GM18861 (cell line): ENCODE results near the gene QKI.
"Not testable (repeated sequence)": the region's sequence is repeated elsewhere in the genome, so short reads cannot be mapped to it uniquely, and the experiment has no call there.

Source experiments
- ATAC-seq: cut with Tn5 transposase; IDR thresholded peaks from one replicate; pipeline ENCODE4 v1.9.1; 2021; ENCODE audit not compliant: unreplicated experiment

The QKI gene

GRCh38 chr6:163476946-163477345 is 62.4 kb downstream of the QKI start:
- ATAC-seq, result not testable (repeated sequence)

- ATAC-seq, result no peak
Observed at GRCh38 chr6:163483107-163483506, 68.6 kb downstream of the QKI start.

- no peak for ATAC-seq
Observed at GRCh38 chr6:163485388-163485851, 70.9 kb downstream of the QKI start.

- no peak for ATAC-seq
Observed at GRCh38 chr6:163486821-163487220, 72.3 kb downstream of the QKI start.

GRCh38 chr6:163487606-163488005 is 73.1 kb downstream of the QKI start:
- no peak for ATAC-seq

GRCh38 chr6:163489584-163489983 is 75.1 kb downstream of the QKI start:
- no peak for ATAC-seq

GRCh38 chr6:163490826-163491577 is 76.5 kb downstream of the QKI start:
- no peak for ATAC-seq

- ATAC-seq, result no peak
Observed at GRCh38 chr6:163491737-163492300, 77.3 kb downstream of the QKI start.

- no peak for ATAC-seq
Observed at GRCh38 chr6:163494279-163494727, 79.8 kb downstream of the QKI start.

GRCh38 chr6:163496205-163496604 is 81.7 kb downstream of the QKI start:
- no peak for ATAC-seq

- no peak for ATAC-seq
Observed at GRCh38 chr6:163500105-163500504, 85.6 kb downstream of the QKI start.

- ATAC-seq, result no peak
Observed at GRCh38 chr6:163501026-163501425, 86.5 kb downstream of the QKI start.

GRCh38 chr6:163501439-163501838 is 86.9 kb downstream of the QKI start:
- ATAC-seq, result no peak

GRCh38 chr6:163504984-163505640 is 90.6 kb downstream of the QKI start:
- ATAC-seq, result no peak

- no peak for ATAC-seq
Observed at GRCh38 chr6:163507965-163508364, 93.4 kb downstream of the QKI start.

GRCh38 chr6:163513003-163513402 is 98.5 kb downstream of the QKI start:
- no peak for ATAC-seq

GRCh38 chr6:163513570-163514166 is 99.2 kb downstream of the QKI start:
- ATAC-seq, result no peak

GRCh38 chr6:163516908-163517307 is 102.4 kb downstream of the QKI start:
- ATAC-seq, result no peak

GRCh38 chr6:163520956-163521355 is 106.4 kb downstream of the QKI start:
- ATAC-seq, result no peak

GRCh38 chr6:163522033-163522432 is 107.5 kb downstream of the QKI start:
- no peak for ATAC-seq

GRCh38 chr6:163525926-163526325 is 111.4 kb downstream of the QKI start:
- ATAC-seq, result no peak

GRCh38 chr6:163526346-163526745 is 111.8 kb downstream of the QKI start:
- no peak for ATAC-seq
